ENCODE results near the gene P2RX6. TPM values are rescaled to one million over a fixed set of nuclear protein-coding genes. Genes with fewer than 3 reads are reported as not detected.

The P2RX6 gene
- total and polyA plus RNA-seq, 9 of the 15 experiments (the other 6 are each of a cell fraction or from before 2014, with no cell fraction given) = 0.01 to 3.9 (median 1.5) TPM; not detected in 1

GRCh38 chr22:21033895-21034294, 18.9 kb downstream of the P2RX6 start:
- Histone ChIP-seq H3K9me3 (replicated peaks; ENCODE audit: control insufficient read depth, insufficient read depth, low read depth, low read length) (no peaks in the 10 kb centered on the region), H3K9ac (ENCODE audit: insufficient read depth in 1 of 2, low read depth in 2 of 2, low read length in 2 of 2) (no peak overlapping the region), H3K79me2 (ENCODE audit: control insufficient read depth, insufficient read depth, low read length) (no peaks in the 10 kb centered on the region), H3K4me2 (ENCODE audit: insufficient read depth, low read length) (no peak overlapping the region), H2AFZ (ENCODE audit: low read depth, low read length) (no peak overlapping the region), H3K36me3 (ENCODE audit: control insufficient read depth, insufficient read depth, low read length) (no peaks in the 10 kb centered on the region), H3K4me1 (replicated peaks in 1 of 2; ENCODE audit: control insufficient read depth in 2 of 2, insufficient read depth in 2 of 2, low read length in 2 of 2) (peaks cover 16 to 46% of the 10 kb centered on the region in 2 experiments), H3K4me3 (no peak overlapping the region), H3K27me3 (ENCODE audit: control insufficient read depth in 2 of 2, insufficient read depth in 2 of 2, low read length in 2 of 2) (peaks cover 31 to 45% of the 10 kb centered on the region in 2 experiments; a peak in 4 of 5 replicates), H4K20me1 (replicated peaks; ENCODE audit: control insufficient read depth, insufficient read depth, low read length) (peaks cover 18% of the 10 kb centered on the region), H3K27ac (ENCODE audit: extremely low read depth, low read depth, low read length) (no peak overlapping the region), H3K9me1 (ENCODE audit: control insufficient read depth, insufficient read depth, low read length) (peaks cover 4% of the 10 kb centered on the region)
- DNase-seq (ENCODE audit: extremely low read depth in 1 of 4, low spot score in 3 of 4) = no peak
- TF ChIP-seq LCOR (CRISPR knock-in tag; IDR thresholded peaks at IDR 0.05) (no peak), HDAC6 (IDR thresholded peaks at IDR 0.05; ENCODE audit: low read depth, low read length) (0 out of 2 replicates have a peak, but pooled peaks have one; percentile 39), ZNF512 (tag; IDR thresholded peaks at IDR 0.05) (peak; percentile 40; the same call in 1 of the 2 replicates), CGGBP1 (CRISPR knock-in tag; IDR thresholded peaks at IDR 0.05) (no peak), ZC3H11A (IDR thresholded peaks at IDR 0.05; ENCODE audit: low read depth, low read length) (no peak), ZNF764 (CRISPR knock-in tag; IDR thresholded peaks at IDR 0.05; ENCODE audit: low read depth) (no peak)
- no TSS peak for BruUV-seq (replicated peaks)
- ChIA-PET POLR2A (interaction anchor here (0.6 to 10.2 kb wide), 9 partner anchors 9 to 1902 kb away, joined by 3 to 120 read pairs (median 4); partner anchors contain the start of genes LRRC74B and P2RX6), CTCF (ENCODE audit: low intra/inter-chr PET ratio) (no interaction called here)
- no peak for FAIRE-seq
- intact Hi-C loops (cut with micrococcal nuclease) (no loop called here), in situ Hi-C loops (cut with MboI) (no loop called here)
- ATAC-seq = no peak
- WGBS (ENCODE audit: insufficient coverage, low coverage, missing lambda C conversion rate) = 13% methylated on average over 3 of the region's 3 CpGs

Measured in K562 (cell line).